PFSK-1 (cell line): Measurements from ENCODE around the gene PTRH1.

Experiments
- POLR2AphosphoS5 ChIP-seq: IDR thresholded peaks from 2 replicates; pipeline ENCODE4 v1.6.1; 2012; ENCODE audit warnings: low read depth, mild to moderate bottlenecking, control low read depth, low read length, moderate library complexity
- REST ChIP-seq, 2 experiments: IDR thresholded peaks; 2 replicates each; pipeline versions ENCODE4 v1.6.1 to v1.8.0; 2011 to 2012; ENCODE audit warnings: low read depth in 2 of 2, low read length in 2 of 2, control low read depth in 1 of 2, inconsistent platforms in 1 of 2, mild to moderate bottlenecking in 1 of 2, moderate library complexity in 1 of 2; ENCODE audit not compliant: insufficient read depth in 1 of 2
- TAF1 ChIP-seq: IDR thresholded peaks from 2 replicates; pipeline ENCODE4 v1.6.1; 2012; ENCODE audit warnings: low read length, control low read depth, borderline replicate concordance; ENCODE audit not compliant: insufficient read depth

GRCh38 chr9:127690735-127691134, 24.7 kb downstream of the PTRH1 start:
- no peak for TF ChIP-seq TAF1
- no peak for TF ChIP-seq POLR2AphosphoS5
- no peak for TF ChIP-seq REST (IDR thresholded peaks at IDR 0.05; ENCODE audit: insufficient read depth in 1 of 2, low read depth in 2 of 2, low read length in 2 of 2)
